Measurements from ENCODE around the gene PCSK5.

Gene PCSK5

GRCh38 chr9:76194896-76195295, 304.4 kb downstream of the PCSK5 start:
- no peak for ATAC-seq
- Mint-ChIP-seq H3K27me3 (no peaks in the 10 kb centered on the region), H3K9me3 (no peaks in the 10 kb centered on the region), H3K4me3 (no peak overlapping the region), H3K27ac (no peak overlapping the region), H3K4me1 (no peaks in the 10 kb centered on the region)
- DNase-seq: no peak

DNA sequence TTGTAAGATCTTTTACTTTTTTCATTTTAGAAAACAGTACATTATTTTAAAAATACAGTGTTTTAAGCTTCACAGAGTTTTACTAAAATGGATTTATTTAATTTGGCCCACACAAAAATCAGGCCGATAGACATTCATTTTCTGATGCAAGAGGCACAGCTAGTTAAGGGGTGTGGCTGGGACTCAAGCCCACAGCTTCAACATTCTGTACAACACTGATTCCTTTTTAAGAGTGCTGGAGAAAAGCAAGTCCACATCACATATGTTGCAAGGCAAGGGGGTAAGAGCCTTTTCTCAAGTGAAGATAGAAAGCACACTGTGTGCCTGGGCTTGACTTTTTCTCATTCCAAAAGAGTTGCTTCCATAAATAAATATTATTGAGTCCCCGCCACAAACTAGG, 307.9 kb downstream of the PCSK5 start:
- DNase-seq (no peak), ATAC-seq (no peak)
- Mint-ChIP-seq H3K4me1 (no peaks in the 10 kb centered on the region), H3K27ac (no peak overlapping the region), H3K9me3 (peaks cover 6% of the 10 kb centered on the region in 2 donors), H3K27me3 (no peaks in the 10 kb centered on the region), H3K4me3 (no peak overlapping the region)

DNA sequence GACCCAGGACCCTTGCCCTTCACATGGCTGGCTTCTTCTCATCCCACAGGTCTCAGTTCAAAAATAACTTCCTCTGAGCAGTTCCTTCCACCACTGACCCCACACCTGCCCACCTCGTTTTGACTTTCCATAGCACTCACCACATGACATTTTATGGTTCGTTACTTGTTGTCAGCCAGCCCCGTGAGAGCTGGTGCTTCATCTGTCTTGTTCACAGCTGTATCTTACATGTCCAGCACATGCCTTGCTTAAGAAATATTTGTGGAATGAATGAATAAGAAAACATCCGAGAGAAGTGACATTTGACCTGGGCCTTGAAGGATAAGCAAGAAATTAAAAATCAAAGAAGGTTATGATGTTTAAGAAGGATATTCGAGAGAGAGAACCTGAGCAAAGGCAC, 309.8 kb downstream of the PCSK5 start:
- ATAC-seq (no peak), DNase-seq (no peak)
- peaks cover 6% of the 10 kb centered on the region in 2 donors for H3K9me3 Mint-ChIP-seq
- H3K27me3 Mint-ChIP-seq: peaks cover 5% of the 10 kb centered on the region
- no peak overlapping the region for H3K27ac Mint-ChIP-seq
- no peaks in the 10 kb centered on the region for H3K4me1 Mint-ChIP-seq
- no peak overlapping the region for H3K4me3 Mint-ChIP-seq

DNA sequence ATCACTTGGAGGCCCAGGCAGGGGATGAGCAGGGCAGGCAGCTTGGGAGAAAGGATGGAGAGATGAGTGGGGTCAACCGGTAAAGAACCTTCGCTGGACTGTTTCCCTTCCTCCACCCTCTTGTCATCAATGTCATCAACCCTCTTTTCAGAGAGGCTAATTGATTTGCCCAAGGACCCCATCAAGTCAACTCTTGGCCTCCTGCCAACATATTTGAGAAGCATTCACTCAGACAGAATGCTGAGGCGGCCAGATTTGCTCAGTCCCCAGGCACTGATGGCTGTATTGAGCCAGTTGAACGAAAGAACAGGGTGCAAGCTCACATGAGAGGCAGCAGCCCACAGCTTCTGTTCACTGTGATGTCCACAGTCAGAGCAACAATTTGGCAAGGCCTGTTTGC, 310.3 kb downstream of the PCSK5 start:
- no peak overlapping the region for H3K4me3 Mint-ChIP-seq
- DNase-seq (no peak), ATAC-seq (no peak)
- no peaks in the 10 kb centered on the region for H3K4me1 Mint-ChIP-seq
- H3K9me3 Mint-ChIP-seq: peaks cover 6% of the 10 kb centered on the region in 2 donors
- peaks cover 5% of the 10 kb centered on the region for H3K27me3 Mint-ChIP-seq
- H3K27ac Mint-ChIP-seq: no peak overlapping the region

DNA sequence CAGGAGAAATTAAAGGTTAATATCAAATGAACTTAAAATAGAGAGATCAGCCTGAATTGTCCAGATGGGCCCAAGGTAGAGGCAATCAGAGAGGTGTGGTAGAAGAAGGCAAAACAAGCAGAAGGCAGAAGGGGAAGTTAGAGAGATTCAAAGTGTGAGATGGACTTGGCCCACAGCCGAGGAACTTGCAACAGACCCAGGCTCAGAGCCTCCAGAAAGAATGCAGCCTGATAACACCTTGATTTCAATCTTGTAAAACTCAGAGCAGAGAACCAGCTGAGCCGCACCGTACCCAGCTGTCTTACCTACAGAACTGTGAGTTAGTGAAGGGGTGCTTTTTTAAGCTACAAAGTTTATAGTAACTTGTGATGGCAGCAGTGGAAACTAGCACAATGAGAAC, 312.9 kb downstream of the PCSK5 start:
- Mint-ChIP-seq H3K9me3 (peaks cover 6% of the 10 kb centered on the region in 2 donors), H3K27ac (peak overlapping the region in 1 of 2 donors; percentile 46), H3K27me3 (peaks cover 5% of the 10 kb centered on the region), H3K4me1 (no peaks in the 10 kb centered on the region), H3K4me3 (no peak overlapping the region)
- DNase-seq: no peak
- no peak for ATAC-seq

GRCh38 chr9:76206821-76207220, 316.3 kb downstream of the PCSK5 start:
- Mint-ChIP-seq H3K9me3 (peaks cover 6% of the 10 kb centered on the region in 2 donors), H3K4me1 (no peaks in the 10 kb centered on the region), H3K27ac (no peak overlapping the region), H3K4me3 (no peak overlapping the region), H3K27me3 (peaks cover 14% of the 10 kb centered on the region)
- DNase-seq (no peak), ATAC-seq (no peak)

DNA sequence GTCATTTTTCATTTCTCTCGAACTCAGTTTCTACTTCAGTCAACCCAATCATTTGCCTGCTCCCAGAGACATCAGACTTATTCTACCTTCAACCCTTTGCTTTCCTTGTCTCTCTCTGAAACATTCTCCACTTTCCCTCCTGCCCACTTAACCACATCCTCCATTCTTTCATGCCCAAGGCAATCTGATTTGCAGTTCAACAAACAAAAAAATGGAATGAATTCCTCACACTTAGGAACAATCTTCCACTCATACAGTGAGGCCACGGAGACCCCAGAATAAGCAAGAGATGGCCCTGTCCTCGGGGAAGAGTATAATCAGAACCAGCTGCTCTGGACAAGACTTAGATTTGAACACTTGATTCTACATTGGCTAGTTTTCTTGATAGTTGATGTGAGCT, 323.3 kb downstream of the PCSK5 start:
- Mint-ChIP-seq H3K4me1 (no peaks in the 10 kb centered on the region), H3K27me3 (peaks cover 8% of the 10 kb centered on the region), H3K27ac (no peak overlapping the region), H3K4me3 (no peak overlapping the region), H3K9me3 (no peaks in the 10 kb centered on the region)
- ATAC-seq (no peak), DNase-seq (no peak)

DNA sequence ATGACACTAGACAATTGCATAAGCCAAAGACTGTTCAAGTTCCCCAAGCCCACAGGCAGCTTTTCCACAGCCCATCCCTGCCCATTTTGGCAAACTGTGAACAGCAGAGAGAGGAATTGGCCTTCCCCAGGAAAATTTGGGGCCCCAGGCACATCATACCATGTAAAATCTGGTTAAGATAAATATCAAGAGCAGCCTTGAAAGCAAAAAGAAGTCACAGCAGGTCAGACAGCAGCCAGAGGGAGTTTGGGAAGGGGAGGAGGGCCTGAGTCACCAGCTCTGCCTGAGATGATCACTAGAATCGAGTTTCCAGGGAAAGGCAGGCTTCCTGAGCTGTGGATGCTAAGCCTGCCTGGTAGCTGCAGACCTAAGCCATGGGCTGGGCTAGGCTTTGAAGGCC, 324.6 kb downstream of the PCSK5 start:
- Mint-ChIP-seq H3K4me3 (no peak overlapping the region), H3K4me1 (no peaks in the 10 kb centered on the region), H3K27ac (no peak overlapping the region), H3K27me3 (peaks cover 8% of the 10 kb centered on the region), H3K9me3 (no peaks in the 10 kb centered on the region)
- DNase-seq (no peak), ATAC-seq (no peak)

GRCh38 chr9:76216161-76216649, 325.7 kb downstream of the PCSK5 start:
- ATAC-seq (no peak), DNase-seq (no peak)
- Mint-ChIP-seq H3K27ac (no peak overlapping the region), H3K4me1 (no peaks in the 10 kb centered on the region), H3K27me3 (no peaks in the 10 kb centered on the region), H3K4me3 (no peak overlapping the region), H3K9me3 (no peaks in the 10 kb centered on the region)

GRCh38 chr9:76218117-76218885, 327.8 kb downstream of the PCSK5 start:
- Mint-ChIP-seq H3K9me3 (no peaks in the 10 kb centered on the region), H3K27me3 (no peaks in the 10 kb centered on the region), H3K27ac (no peak overlapping the region), H3K4me1 (no peaks in the 10 kb centered on the region), H3K4me3 (no peak overlapping the region)
- ATAC-seq (no peak), DNase-seq (no peak)

GRCh38 chr9:76218886-76219445, 328.5 kb downstream of the PCSK5 start:
- no peak for DNase-seq
- Mint-ChIP-seq H3K4me1 (no peaks in the 10 kb centered on the region), H3K27ac (no peak overlapping the region), H3K27me3 (no peaks in the 10 kb centered on the region), H3K4me3 (no peak overlapping the region), H3K9me3 (no peaks in the 10 kb centered on the region)
- no peak for ATAC-seq

GRCh38 chr9:76219560-76220151, 329.2 kb downstream of the PCSK5 start:
- no peak for ATAC-seq
- no peak overlapping the region for H3K4me3 Mint-ChIP-seq
- no peaks in the 10 kb centered on the region for H3K4me1 Mint-ChIP-seq
- H3K27ac Mint-ChIP-seq: peak overlapping the region in 1 of 2 donors; percentile 29
- H3K27me3 Mint-ChIP-seq: no peaks in the 10 kb centered on the region
- no peaks in the 10 kb centered on the region for H3K9me3 Mint-ChIP-seq
- DNase-seq: no peak

DNA sequence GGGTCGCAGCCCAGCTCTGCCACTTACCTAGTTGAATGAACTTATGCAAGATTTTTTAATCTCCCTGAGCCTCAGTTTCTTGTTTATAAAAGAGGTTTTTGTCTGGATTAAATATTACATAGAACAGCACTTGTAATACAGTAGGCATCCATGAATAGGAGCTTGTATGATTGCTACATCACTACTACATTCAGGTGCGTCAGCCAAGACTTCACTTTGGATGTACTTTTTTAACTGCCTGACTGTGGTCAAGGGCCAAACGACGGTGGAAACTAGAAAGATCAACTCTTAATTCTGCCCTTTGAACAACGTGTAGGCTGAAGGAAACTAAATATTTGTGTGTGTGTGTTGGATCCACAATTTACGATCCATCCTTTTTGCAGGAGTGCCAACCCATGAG, 330.9 kb downstream of the PCSK5 start:
- no peaks in the 10 kb centered on the region for H3K4me1 Mint-ChIP-seq
- no peaks in the 10 kb centered on the region for H3K9me3 Mint-ChIP-seq
- H3K27me3 Mint-ChIP-seq: no peaks in the 10 kb centered on the region
- no peak overlapping the region for H3K27ac Mint-ChIP-seq
- DNase-seq (no peak), ATAC-seq (no peak)
- no peak overlapping the region for H3K4me3 Mint-ChIP-seq

DNA sequence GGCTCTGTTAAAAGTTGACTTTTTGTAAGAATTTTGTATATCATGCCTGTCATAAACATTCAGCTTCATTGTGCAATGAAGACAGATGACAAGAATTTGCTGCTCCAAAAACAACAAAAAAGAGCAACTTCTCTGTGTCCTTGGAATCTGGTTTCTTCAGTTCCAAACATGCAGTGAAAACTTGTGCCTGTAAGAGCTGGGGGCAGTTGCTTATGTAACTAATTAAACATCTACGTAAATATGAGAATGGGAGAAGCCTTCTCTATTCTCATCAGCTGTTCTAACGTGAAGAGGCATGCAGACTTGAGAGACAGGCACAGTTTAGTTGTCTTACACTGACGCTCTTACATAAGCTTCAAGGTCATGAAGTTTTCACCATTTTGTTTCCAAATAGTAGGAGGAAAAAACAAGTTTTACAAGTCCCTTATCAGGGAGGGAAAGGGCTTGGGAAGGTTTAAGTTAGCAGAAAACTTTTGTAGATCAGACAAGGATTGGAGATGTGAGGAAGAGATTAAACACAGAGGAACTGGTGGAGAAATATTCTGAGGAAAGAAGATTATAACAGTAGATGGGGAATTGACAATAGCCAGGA, 333.4 kb downstream of the PCSK5 start:
- H3K4me1 Mint-ChIP-seq: no peaks in the 10 kb centered on the region
- DNase-seq (no peak), ATAC-seq (no peak)
- H3K9me3 Mint-ChIP-seq: no peaks in the 10 kb centered on the region
- H3K27me3 Mint-ChIP-seq: no peaks in the 10 kb centered on the region
- H3K27ac Mint-ChIP-seq: no peak overlapping the region
- no peak overlapping the region for H3K4me3 Mint-ChIP-seq

DNA sequence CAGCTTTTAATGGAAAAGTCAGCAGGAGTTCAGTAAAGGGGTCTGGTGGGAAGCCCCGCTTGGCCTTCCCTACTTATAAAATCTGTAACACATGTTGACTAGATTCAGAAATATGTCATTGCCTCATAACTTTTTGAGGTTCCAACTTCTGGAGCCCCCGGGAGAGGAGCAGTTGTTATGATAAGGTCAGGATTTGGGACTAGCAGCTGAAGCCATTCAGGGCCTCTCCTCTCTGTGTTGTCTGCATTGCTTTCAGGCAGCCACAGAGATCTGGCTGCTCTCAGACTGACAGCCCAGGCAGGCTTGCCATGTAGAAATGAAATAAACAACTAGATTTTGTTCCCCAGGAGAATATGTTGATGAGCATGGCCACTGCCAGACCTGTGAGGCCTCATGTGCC, 336.7 kb downstream of the PCSK5 start:
- no peak overlapping the region for H3K27ac Mint-ChIP-seq
- H3K4me1 Mint-ChIP-seq: no peaks in the 10 kb centered on the region
- no peaks in the 10 kb centered on the region for H3K9me3 Mint-ChIP-seq
- ATAC-seq (no peak), DNase-seq (no peak)
- H3K4me3 Mint-ChIP-seq: no peak overlapping the region
- H3K27me3 Mint-ChIP-seq: no peaks in the 10 kb centered on the region

DNA sequence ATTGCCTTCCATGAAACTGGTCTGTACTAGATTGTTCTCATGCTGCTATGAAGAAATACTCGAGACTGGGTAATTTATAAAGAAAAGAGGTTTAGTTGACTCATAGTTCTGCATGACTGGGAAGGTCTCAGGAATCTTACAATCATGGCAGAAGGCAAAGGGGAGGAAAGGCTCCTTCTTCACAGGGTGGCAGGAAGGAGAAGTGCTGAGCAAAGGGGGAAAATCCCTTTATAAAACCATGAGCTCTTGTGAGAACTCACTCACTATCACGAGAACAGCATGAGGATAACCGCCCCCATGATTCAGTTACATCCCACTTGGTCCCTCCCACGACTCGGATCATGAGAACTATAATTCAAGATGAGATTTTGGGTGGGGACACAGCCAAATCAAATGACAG, 340.5 kb downstream of the PCSK5 start:
- Mint-ChIP-seq H3K27ac (no peak overlapping the region), H3K27me3 (no peaks in the 10 kb centered on the region), H3K4me1 (no peaks in the 10 kb centered on the region), H3K9me3 (no peaks in the 10 kb centered on the region), H3K4me3 (no peak overlapping the region)
- no peak for DNase-seq
- ATAC-seq: no peak

All from stimulated activated naive CD8-positive, alpha-beta T cell treated with anti-CD3 and anti-CD28 coated beads, Interleukin-15, amount 100 ng/mL, for 72 hours (primary cell).